GM19099 (cell line): ENCODE results near the gene SORD.

Experiments used
- POLR2A ChIP-seq: IDR thresholded peaks from 3 replicates; pipeline ENCODE4 v1.6.1; 2011; ENCODE audit warnings: low read depth; ENCODE audit not compliant: insufficient read length; ENCODE audit errors: extremely low read depth

SORD gene

DNA sequence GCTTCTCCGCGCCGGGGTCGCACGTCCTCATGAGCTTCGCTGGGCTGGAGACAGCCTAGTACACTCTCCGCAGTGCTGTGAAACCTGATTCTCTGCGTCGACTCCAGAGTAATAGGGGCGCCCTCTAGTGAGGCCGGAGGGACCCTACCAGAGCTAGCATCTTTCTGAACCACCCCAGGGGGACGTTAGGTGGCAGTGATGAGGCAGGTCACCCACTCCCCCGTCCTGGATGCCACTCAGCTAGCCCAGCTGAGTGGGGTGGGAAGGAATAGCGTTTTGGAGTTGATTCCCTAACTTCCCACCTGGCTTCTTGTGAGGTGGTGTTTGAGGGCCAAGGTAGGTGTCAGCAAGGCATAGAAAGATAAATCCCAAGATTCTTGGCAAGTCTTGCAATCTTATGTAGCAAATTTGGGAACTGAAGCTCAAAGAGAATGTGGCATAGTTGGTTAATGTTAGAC is 95.2 kb downstream of the SORD start:
- TF ChIP-seq POLR2A = no peak

DNA sequence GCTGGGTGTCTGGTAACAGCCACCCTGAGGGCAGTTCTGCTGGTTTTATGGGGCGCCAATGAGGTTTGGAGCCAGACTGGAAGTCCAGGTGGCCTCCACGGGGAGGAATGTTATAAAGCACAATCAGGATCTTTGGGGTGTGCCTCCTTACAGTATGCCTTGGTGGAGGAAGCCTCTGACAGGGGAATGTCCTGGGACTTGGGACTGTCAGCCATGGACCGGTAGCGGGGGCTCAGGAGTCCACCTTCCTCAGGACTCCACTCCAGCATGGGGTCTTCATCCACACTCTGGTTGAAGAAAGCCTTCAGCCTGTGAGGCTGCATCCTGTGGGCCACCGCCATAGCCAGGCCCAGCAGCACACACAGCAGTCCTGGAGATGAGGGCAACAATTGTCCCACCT is 96.0 kb downstream of the SORD start:
- TF ChIP-seq POLR2A = no peak

DNA sequence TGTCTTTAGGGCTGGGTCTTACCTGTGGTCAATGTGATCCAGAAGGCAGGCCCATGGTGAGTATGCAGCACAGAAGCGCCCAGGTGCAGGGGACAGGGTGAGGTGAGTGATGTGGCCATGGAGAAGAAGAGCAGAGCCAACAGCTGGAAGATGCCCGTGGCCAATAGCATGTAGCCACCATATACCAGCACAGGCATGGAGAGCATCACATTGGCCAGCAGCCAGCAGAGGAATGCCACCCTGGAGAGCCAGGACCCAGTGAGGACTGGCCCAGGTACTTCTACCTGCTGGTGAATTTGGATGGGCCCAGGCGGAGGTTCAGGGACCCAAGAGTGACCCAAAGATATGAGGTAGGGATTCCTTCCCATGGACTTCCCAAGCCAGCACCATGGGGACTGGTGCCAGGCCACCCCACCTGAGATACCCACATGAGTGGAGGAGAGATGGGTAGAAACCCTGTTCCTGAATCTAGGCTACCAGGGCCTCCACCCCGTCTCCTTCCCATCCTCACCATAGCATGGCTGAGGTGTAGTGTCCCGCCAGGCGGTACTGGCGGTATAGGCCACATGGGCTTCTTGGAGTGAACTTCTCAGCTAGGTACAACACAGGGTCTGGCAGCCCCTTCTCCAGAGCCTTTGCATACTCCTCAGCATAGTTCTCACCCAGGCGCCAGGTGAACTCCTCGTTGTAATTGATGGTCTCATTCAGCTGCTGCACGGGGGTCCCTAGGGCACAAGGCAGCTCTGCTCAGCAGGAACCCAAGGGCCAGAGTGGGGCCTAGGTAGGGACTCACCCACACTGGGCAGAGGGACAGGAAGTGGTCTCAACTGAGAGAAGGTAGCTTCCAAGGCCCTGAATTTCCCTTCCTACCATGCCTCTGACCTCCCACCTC is 97.3 kb downstream of the SORD start:
- TF ChIP-seq POLR2A = no peak

DNA sequence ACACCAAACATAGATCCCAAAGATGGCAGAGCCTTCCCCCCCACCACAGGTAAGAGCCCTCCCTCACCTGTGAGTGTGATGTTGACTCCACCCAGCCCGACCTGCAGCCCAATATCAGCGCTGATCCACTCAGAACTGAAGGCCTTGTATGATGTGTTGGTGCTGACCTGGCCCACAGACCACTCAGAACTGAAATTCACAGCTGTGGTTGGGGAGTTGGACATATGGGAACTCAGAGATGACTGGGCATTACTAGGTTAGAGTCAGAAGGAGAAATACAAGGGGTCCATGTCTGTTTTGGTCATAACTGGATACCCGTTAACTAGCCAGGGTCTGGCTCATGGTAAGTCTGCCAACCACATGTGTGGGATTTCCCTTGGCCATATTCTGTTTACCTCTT is 98.0 kb downstream of the SORD start:
- TF ChIP-seq POLR2A = no peak

DNA sequence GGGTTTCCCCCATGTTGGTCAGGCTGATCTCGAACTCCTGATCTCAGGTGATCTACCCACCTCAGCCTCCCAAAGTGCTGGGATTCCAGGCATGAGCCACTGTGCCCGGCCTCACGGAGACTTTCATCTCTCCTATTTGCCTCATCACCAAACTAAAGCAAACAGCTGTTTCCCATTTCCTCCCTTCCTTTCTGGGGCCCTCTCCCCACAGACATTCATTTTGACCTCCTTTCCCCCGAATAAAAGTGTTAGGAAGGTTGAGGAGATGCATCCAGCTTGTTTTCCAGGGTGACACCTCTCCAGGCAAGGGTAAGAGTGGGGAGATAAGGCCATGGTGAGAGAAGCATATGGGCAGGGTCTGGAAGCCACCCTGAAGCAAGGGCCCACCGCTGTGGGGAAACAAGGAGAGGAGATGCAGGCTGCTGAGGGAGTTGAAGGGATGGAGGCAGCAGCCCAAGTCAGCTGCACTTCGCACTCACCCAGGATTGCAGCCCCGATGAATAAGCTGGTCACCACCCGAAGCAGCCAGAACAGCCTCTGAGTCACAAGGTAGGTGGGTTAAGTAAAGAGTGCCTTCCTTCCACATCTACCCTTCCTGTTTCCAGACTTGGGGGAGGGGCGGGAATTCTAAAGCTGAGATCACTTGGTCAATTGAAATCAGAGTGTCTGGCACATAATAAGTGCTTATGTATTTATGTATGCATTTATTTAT is 98.9 kb downstream of the SORD start:
- TF ChIP-seq POLR2A = no peak

DNA sequence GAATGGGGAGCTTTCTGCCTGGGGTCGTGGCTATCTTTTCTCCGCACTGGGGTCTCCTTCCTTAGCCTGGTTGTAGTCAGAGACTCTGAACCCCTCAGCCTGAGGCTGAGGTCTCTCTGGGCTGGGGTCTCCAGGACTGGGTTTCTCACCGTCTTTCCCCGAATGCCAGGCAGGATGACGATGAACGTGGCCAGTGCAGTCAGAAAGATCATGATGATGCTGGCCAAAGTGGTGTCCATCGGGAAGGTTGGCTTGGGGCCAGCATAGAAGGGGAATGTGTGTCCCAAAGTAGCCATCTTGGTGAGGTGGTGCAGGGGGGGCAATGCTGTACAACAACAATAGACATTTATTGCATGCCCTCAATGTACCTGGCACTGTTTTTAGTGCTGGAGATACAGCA is 99.7 kb downstream of the SORD start:
- no peak for TF ChIP-seq POLR2A

DNA sequence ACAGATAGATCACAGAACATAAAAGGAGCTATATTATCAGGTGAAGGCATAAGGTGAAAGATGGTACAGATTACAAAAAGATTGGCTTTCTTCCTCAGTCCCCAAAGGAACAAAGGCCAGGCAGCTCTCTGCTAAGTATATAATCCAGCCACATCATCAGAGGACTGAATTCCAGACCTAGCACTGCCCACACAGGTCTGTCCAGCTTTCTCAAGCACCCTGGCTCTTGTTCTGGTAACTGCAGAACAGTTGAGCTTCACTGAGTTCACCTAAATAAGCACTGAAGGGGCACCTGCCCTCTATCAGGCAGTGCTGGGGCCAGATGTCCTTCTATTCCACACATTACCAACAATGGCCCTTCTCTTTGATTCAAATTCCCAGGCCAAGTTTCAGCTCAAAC is 100.4 kb downstream of the SORD start:
- TF ChIP-seq POLR2A = no peak

DNA sequence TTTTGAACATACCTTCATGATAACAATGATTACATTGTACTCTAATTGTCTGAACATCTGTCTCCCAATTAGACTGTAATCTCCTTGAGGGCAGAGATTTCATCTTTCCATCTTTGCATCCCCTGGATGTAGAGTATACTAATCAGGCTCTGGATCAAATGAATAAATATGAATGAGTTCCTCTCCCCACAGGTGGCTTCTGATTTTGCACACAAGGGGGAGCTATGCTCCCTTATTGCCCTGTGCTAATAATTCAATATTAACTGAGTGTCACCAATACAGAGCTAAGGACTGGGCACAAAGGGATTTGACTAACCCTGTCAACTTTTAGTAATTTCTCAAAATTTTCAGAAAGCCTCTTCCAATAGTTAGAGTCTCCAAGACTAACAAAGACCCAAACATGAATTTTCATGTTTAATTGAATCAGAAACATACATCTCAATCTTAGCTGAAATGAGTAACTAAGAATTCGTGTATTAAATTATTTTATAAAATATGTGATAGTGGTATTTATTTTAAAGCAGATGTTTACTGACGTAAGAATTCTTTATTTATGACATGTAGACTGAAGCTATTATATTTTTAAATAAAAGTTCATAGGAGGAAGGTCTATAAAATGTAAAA is 103.7 kb downstream of the SORD start:
- no peak for TF ChIP-seq POLR2A
